ENCODE results near the gene TBC1D1. TPM values are rescaled to one million over a fixed set of nuclear protein-coding genes. Genes with fewer than 3 reads are reported as not detected.
A peak's percentile ranks its signal among the peaks of the same experiment; 100 is the strongest.

TBC1D1 gene
- total RNA-seq, 1 donor from 2014 or later = 47.1 TPM

DNA sequence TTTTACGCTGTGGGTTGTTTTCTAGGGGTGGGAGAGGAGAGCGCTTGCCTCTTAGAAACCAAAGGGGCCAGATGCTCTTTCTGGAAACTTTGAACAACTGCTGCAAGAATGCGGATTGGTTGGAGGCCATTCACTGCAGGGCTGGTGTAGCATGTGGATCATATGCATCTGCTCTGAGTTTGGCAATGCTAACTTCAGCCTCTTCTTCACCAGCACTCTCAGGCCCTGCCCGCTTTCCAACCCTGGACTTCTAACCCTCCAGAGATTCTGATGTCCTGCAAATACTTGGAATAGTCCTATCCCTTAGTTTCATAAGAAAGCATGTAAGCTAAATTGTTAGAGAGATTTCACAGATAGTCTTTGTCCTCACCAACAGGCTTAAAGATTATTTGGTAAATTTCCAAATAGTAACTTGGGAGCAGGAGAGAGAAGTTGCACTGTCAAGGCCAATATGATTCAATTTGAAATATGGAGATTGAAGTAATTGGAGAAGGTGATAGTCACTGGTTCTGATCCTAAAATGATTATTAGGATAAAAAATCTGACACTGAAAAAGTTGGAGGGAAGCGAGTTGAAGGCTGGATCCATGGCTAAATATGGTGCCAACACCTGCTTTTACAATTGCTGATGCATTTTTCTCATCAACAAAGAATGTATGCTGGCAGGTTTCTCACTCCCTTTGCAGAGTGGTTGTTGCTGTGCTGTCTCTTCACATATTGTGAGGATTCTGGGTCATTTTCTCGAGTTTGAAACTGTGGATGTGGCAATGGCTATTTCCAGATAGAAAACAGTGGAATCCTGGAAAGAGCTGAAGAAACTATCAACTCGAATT, 279.7 kb downstream of the TBC1D1 start:
- FAIRE-seq (no peak), DNase-seq (ENCODE audit: low read depth) (no peak)
- no peaks in the 10 kb centered on the region for H3K36me3 ChIP-seq (ENCODE audit: control insufficient read depth, insufficient read depth, low read length)
- no peak overlapping the region for H3K4me3 ChIP-seq (ENCODE audit: low read depth, low read length)
- no peaks in the 10 kb centered on the region for H3K27me3 ChIP-seq (ENCODE audit: control insufficient read depth, insufficient read depth, low read length)
- no peak for TF ChIP-seq CTCF (IDR thresholded peaks at IDR 0.05; ENCODE audit: insufficient read depth, low read length, severe bottlenecking)

DNA sequence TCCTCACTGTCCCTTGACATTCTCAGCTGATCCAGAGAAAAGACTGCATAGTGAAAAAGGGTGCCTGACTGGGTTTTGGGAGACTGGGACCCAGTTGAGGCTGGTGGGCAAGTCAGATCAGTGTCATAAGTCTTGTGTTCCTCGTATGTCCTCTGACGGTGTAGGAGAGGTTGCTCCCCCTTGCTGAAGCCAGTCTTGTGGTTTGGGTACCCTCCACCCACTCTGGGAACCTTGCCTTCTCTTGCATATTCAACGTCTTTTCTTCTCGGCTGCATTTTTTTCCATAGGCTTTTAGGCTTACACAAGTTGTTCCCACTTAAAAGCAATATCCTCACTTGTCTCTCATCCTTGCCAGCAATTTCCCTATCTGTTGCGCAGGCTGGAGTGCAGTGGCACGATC, 281.2 kb downstream of the TBC1D1 start:
- no peak overlapping the region for H3K4me3 ChIP-seq (ENCODE audit: low read depth, low read length)
- TF ChIP-seq CTCF (IDR thresholded peaks at IDR 0.05; ENCODE audit: insufficient read depth, low read length, severe bottlenecking) = no peak
- no peaks in the 10 kb centered on the region for H3K36me3 ChIP-seq (ENCODE audit: control insufficient read depth, insufficient read depth, low read length)
- H3K27me3 ChIP-seq (ENCODE audit: control insufficient read depth, insufficient read depth, low read length) = no peaks in the 10 kb centered on the region
- FAIRE-seq (no peak), DNase-seq (ENCODE audit: low read depth) (no peak)

GRCh38 chr4:38173935-38174518, 283.1 kb downstream of the TBC1D1 start:
- Histone ChIP-seq H3K36me3 (ENCODE audit: control insufficient read depth, insufficient read depth, low read length) (no peaks in the 10 kb centered on the region), H3K27me3 (ENCODE audit: control insufficient read depth, insufficient read depth, low read length) (no peaks in the 10 kb centered on the region), H3K4me3 (ENCODE audit: low read depth, low read length) (no peak overlapping the region)
- no peak for TF ChIP-seq CTCF (IDR thresholded peaks at IDR 0.05; ENCODE audit: insufficient read depth, low read length, severe bottlenecking)
- DNase-seq (ENCODE audit: low read depth) (peak; percentile 92), FAIRE-seq (no peak)

DNA sequence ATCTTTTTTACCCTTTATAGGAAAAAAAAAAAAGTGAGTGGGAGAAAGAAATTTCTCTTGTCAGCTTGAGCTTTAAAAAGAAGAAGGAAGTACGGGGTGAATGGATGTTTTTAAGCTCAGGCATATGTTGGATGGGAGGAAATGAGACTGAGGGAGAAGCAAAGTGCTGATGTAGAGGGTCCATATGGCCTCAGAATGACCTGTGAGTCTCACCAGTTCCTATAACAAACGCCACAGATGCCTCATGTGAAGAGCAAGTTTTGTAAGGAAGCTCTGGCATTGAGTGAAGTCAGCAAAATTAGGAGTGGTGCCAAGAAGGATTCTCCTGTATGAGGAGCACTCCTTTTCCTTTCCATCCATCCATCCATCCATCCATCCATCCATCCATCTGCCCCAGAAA, 283.9 kb downstream of the TBC1D1 start:
- no peak for TF ChIP-seq CTCF (IDR thresholded peaks at IDR 0.05; ENCODE audit: insufficient read depth, low read length, severe bottlenecking)
- Histone ChIP-seq H3K27me3 (ENCODE audit: control insufficient read depth, insufficient read depth, low read length) (no peaks in the 10 kb centered on the region), H3K4me3 (ENCODE audit: low read depth, low read length) (no peak overlapping the region), H3K36me3 (ENCODE audit: control insufficient read depth, insufficient read depth, low read length) (no peaks in the 10 kb centered on the region)
- FAIRE-seq (no peak), DNase-seq (ENCODE audit: low read depth) (no peak)

- Histone ChIP-seq H3K36me3 (ENCODE audit: control insufficient read depth, insufficient read depth, low read length) (no peaks in the 10 kb centered on the region), H3K4me3 (ENCODE audit: low read depth, low read length) (no peak overlapping the region), H3K27me3 (ENCODE audit: control insufficient read depth, insufficient read depth, low read length) (no peaks in the 10 kb centered on the region)
- DNase-seq (ENCODE audit: low read depth) (no peak), FAIRE-seq (no peak)
- no peak for TF ChIP-seq CTCF (IDR thresholded peaks at IDR 0.05; ENCODE audit: insufficient read depth, low read length, severe bottlenecking)
Measured at GRCh38 chr4:38176165-38176564, 285.3 kb downstream of the TBC1D1 start.
